ENCODE results near the gene PAFAH1B2.
"Not testable (repeated sequence)": the region's sequence is repeated elsewhere in the genome, so short reads cannot be mapped to it uniquely, and the experiment has no call there.

Gene PAFAH1B2

GRCh38 chr11:117128289-117128688 is 15.8 kb upstream of the PAFAH1B2 start:
- DNase-seq: no peak

- DNase-seq: not testable (repeated sequence)
Measured at GRCh38 chr11:117130396-117130795, 13.7 kb upstream of the PAFAH1B2 start.

- no peak for DNase-seq
Measured at GRCh38 chr11:117130879-117131278, 13.2 kb upstream of the PAFAH1B2 start.

- no peak for DNase-seq
Measured at GRCh38 chr11:117134431-117134830, 9.7 kb upstream of the PAFAH1B2 start.

- DNase-seq: not testable (repeated sequence)
Measured at GRCh38 chr11:117134979-117135378, 9.1 kb upstream of the PAFAH1B2 start.

- DNase-seq: not testable (repeated sequence)
Measured at GRCh38 chr11:117137223-117138086, 6.6 kb upstream of the PAFAH1B2 start.

GRCh38 chr11:117143390-117143789 is 697 bp upstream of the PAFAH1B2 start:
- DNase-seq: peak; percentile 65

- peak; percentile 64 for DNase-seq
Measured at GRCh38 chr11:117144477-117145392, 648 bp downstream of the PAFAH1B2 start.

GRCh38 chr11:117145393-117145761 is 1.3 kb downstream of the PAFAH1B2 start:
- DNase-seq: peak; percentile 21

GRCh38 chr11:117146521-117146920 is 2.4 kb downstream of the PAFAH1B2 start:
- no peak for DNase-seq

- DNase-seq: no peak
Measured at GRCh38 chr11:117152066-117152465, 8.0 kb downstream of the PAFAH1B2 start.

GRCh38 chr11:117154468-117154867 is 10.4 kb downstream of the PAFAH1B2 start:
- no peak for DNase-seq

GRCh38 chr11:117157507-117157906 is 13.4 kb downstream of the PAFAH1B2 start:
- DNase-seq: no peak

- no peak for DNase-seq
Measured at GRCh38 chr11:117159892-117160291, 15.8 kb downstream of the PAFAH1B2 start.

GRCh38 chr11:117160826-117161225 is 16.7 kb downstream of the PAFAH1B2 start:
- no peak for DNase-seq

GRCh38 chr11:117166491-117166890 is 22.4 kb downstream of the PAFAH1B2 start:
- no peak for DNase-seq

GRCh38 chr11:117169736-117170135 is 25.6 kb downstream of the PAFAH1B2 start:
- no peak for DNase-seq

- no peak for DNase-seq
Measured at GRCh38 chr11:117170210-117170609, 26.1 kb downstream of the PAFAH1B2 start.

- DNase-seq: no peak
Measured at GRCh38 chr11:117171007-117171403, 26.9 kb downstream of the PAFAH1B2 start.

- no peak for DNase-seq
Measured at GRCh38 chr11:117171404-117172061, 27.4 kb downstream of the PAFAH1B2 start.

- no peak for DNase-seq
Measured at GRCh38 chr11:117172724-117173421, 28.8 kb downstream of the PAFAH1B2 start.

GRCh38 chr11:117175104-117175503 is 31.0 kb downstream of the PAFAH1B2 start:
- DNase-seq: no peak

GRCh38 chr11:117175781-117176180 is 31.7 kb downstream of the PAFAH1B2 start:
- DNase-seq: no peak

Measured in NCI-H146 (cell line).